HL-60/S4 (cell line): ENCODE data around the gene GRK1.

Experiments
- in situ Hi-C: fragments of 300-500 bp; cut with MboI; formaldehyde crosslinking; loops from 2 replicates; pipeline ENCODE4 v1.14.3; 2022; ENCODE audit warnings: low sequenced_read_pairs

GRK1 gene

DNA sequence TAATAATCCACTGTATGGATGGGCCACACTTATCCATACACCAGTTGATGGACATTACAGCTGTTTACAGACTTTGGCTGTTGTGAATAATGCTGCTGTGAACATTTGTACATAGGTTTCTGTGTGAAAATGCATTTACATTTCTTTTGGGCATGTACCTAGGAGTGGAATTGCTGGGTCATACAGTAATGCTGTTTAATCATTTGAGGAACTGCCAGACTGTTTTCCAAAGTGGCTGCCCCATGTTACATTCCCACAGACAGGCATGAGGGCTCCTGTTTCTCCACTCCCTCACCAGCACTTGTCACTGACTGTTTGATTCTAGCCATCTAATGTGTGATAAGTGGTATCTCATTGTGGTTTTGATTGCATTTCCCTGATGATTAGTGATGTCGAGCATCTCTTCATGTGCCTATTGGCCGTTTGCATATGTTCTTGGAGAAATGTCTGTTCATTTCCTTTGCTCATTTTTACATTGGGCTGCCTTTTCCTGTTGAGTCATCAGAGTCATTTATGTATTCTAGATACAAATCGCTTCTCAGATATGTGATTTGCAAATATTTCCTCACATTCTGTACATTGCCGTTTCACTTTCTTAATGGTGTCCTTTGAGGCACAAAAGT lies 104.8 kb downstream of the GRK1 start:
- in situ Hi-C loops, result no loop called here

DNA sequence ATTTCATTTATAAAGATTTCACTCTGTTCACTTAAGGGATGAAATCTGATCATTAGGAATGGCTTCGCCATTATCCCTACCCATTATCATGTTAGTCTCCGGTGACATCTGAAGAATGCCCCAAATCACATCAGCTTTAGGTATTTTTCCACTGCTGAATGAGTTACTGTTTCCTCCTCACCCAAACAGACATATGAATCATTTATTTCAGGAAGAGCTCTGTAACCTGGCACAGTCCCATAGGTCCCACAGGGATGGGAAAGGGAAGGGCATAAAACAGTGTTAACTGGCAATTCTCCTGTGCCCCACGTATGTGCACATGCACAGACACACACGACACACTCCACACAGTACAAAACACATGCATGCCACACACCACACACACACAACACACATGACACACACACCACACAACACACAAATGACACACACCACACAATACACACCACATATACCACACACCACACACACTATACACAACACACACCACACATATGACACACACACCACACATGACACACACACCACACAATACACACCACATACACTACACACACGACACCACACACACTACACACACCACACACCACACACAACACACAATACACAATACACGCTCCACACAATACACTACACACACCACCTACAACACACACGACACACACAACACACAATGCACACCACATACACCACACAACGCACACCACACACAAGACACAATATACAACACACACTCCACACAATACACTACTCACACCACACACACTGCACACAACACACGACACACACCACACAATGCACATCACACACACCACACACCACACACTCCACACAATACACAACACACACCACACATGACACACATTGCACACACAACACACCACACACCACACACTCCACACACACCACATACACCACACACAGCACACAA lies 107.4 kb downstream of the GRK1 start:
- in situ Hi-C loops, result no loop called here

DNA sequence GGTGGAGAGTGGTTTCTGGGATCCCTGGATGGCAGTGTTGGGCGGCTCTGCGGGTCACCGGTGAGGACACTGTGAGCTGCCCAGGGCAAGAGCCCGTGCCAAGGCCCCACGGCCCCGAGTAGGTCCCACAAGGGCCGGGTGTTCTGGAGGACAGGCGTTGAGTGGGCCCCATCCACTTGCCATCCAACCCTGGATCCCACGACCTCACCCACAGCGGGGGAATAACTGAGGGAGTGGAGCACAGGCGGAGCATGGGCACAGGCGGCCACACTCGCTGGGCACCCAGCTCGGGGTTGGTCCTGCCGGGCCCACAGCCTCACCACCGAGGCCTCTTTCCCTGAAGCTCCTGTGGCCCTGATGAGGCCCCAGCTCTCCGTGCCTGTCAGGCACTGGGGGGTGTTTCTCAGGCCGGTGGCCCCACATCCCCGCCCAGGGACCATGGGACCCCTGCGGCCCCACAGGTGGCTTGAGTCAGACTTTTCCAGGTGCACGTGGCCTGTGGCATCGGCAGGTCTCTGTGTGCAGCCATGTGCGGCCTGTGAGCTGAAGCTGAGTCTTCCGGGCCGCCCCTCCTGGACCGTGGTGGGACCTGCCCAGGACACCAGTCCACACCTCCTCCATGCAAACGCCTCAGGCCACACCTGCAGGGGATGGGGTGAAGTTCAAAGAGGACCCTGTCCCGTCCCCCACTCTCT lies 108.6 kb downstream of the GRK1 start:
- in situ Hi-C loops, result no loop called here

DNA sequence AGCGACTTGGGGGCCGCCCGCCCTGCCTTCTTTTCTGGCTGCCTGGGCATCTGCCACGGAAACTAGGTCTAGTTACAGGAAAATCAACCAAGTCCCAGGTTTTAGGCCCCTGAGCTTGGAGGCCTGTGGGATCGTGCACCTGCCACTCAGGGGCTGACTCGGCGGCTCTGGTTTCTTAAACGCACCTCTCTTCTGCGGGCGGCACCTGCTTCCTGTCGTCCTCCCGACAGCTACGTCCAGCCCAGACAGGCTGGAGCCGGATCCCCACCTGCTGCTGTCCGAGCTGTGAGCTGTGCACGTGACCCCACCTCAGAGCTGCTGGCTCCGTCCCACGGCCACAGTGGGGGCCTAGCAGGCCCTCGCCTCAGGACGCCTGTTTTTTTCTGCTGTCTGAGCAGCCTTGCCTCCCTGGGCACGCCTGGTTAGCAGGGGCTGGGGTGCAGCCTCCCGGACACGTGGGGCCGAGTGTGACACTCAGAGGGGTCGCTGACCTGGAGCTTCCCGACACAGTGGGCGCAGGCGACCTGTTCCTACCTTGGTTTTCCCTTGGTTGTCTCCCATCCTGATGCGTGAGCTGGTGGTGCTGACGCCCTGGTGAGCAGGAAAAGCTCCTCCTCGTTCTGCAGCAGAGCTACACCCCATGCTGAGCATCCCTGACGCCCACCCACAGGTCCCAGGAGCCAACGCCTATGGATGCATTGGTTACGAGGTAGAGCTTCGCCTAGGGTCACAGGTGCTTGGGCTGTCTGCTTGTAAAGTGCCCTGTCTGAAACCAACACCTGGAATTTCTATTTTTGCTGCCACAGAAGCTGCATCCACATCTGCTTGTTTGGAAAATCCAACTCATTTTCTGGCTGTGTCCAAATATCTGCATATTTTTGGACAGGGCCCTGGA lies 109.5 kb downstream of the GRK1 start:
- in situ Hi-C loops, result no loop called here

DNA sequence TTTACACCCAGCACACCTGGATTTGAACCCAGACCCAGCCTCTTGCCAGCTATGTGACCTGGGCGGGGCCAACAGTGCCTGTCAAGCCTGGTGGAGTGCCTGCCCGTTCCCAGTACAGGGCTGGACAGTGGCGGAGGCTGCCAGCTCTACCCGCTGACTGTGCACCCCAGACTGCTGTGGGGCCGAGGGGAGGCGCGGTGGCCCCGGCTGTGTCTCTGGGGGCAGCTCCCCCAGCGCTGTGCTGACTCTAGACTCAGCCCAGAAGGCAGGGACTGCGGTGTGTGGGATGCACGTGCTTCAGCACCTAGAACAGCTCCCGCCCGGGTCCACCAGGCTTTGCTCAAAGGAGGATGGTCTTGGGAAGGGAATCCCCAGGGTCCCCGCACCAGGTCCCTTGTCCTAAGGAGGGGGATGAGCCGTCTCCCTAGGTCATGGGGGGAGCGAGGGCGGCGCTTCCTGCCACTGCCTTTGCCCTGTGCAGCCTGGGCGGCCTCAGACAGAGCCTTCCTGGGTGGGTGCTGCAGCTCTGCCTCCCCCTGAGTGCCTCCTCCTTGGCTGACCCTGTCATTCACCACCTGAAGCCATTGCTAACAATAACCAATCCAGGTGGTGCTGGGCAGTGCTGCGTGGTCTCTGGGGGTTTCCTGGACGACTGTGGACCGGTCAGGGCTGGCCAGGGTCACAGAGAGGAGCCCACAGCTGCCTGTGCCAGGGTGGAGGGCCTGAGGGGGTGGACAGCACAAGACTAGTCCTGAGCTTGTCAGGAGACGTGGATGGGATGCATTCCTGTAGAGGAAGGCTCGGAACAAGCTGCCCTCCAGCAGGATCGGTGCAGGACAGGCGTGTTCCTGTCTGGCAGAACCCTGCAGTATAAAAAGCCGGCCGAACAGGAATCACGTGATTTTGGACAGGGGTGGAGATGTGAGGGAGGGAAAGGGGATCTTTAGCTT lies 110.6 kb downstream of the GRK1 start:
- in situ Hi-C loops, result no loop called here

DNA sequence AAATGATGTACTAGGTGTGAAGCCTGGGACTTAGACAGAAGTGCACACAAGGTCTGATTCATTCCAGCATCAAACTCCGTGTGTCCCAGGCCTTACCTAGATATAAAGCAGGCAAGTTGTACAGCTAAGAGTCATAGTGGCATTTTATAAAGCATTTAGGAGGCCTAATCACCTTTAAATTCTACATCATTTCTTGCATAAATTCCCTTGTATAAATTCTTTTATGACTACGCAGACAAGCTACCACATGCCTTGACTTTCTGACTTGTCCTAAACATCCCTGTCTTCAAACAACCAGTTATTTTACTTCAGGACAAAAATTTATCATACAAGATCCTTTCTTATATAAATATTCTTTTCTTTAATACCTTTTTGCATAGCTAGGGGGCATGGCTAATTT lies 114.6 kb downstream of the GRK1 start:
- in situ Hi-C loops, result no loop called here

DNA sequence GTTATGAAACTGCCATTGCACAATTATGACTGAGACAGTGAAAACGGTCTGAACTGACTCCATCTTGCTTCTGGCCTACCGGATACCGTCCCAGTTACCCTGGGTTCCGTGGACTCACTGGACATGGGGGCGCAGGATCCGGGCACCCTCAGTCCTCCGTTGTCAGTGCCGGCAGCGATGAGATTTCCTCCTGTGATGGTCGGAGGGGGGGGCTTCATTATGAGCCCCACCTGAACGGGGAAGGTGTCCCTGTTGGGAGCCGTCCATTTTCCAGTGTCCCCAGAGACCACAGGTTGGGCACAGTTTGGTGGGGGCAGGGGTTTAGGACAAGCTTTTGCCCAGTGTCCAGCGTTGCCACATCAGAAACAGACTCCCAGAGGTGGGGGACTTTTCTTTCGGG lies 115.5 kb downstream of the GRK1 start:
- in situ Hi-C loops, result no loop called here

DNA sequence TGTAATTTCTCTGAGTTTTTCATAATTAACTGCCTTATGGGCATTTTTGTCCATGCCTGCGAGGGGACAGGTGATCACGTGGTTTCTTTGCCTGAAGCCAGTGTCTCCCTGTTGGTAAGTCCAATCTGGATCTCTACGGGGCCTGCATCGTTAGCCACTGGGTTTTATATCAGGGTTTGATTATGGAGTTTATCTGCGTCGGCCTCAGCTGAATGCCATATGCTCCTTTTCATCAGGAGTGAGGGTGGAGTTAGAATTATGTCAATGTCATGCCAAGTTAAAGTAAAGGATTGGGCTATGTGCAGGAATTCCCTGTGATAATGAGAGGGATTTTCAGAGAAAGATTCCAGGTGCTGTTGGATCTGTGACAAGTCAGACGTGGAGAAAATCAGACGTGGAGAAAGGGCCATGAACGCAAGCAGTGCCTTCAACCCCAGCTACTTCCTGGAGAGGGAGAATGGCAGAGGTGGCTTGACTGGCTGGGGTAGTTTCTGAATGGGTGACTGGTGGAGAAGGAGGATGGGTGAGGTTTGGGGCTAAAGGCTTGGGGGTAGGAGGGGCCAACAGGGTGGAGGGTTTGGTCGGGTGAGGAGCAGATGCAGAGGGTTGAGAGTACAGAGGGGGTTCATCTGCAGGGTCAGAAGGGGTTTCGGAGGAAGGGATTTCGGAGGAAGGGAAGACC lies 116.3 kb downstream of the GRK1 start:
- in situ Hi-C loops, result no loop called here

DNA sequence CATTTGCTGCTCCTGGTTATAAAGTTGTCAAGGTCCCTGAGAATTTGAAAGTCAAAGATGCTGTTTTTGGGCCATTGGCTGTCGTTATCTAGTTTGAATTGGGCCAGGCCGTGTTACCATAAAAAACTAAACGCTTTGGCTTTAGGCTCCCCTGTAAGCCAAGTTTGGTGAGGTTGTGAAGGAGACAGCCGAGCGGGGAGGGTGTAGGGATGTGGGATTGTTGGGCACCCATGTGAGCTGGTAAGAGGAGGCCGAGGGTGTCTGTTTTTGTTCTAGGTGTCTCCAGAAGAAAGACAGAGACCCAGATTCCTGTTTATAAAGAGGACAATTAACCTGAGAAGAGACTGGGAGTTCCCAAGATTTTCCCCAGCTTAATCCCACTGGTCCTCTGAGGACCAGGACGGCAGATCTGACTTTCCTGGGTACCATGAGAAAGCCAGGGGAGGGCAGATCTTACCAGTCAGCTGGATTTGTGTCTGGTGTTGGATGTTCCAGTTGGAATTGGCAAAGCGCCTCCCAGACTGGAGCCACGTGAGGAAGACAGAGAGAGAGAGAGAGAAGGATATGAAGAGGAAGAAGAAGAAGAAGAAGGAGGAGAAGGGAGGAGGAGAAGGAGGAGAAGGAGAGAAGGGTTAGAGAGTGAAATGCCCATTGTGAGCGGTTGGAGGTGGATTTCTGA lies 117.1 kb downstream of the GRK1 start:
- in situ Hi-C loops, result no loop called here

DNA sequence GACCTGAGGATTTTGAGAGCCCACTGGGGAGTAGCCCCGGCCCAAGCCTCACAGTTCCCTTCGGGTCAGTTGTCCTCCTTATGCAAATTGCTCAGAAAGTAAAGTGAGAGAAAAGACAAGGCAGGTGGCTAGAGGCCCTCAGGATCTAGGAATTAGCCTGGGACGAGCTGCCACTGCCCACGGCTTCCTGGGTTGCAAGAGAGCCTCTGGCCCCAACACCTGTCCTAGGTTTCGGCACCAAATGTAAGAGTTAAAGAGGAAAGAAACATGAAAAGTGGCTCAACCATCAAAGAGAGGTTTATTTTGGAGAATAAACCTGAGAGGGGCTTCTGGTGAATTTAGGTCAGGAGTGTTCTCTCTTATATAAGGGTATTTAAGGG lies 117.6 kb downstream of the GRK1 start:
- in situ Hi-C loops, result no loop called here

DNA sequence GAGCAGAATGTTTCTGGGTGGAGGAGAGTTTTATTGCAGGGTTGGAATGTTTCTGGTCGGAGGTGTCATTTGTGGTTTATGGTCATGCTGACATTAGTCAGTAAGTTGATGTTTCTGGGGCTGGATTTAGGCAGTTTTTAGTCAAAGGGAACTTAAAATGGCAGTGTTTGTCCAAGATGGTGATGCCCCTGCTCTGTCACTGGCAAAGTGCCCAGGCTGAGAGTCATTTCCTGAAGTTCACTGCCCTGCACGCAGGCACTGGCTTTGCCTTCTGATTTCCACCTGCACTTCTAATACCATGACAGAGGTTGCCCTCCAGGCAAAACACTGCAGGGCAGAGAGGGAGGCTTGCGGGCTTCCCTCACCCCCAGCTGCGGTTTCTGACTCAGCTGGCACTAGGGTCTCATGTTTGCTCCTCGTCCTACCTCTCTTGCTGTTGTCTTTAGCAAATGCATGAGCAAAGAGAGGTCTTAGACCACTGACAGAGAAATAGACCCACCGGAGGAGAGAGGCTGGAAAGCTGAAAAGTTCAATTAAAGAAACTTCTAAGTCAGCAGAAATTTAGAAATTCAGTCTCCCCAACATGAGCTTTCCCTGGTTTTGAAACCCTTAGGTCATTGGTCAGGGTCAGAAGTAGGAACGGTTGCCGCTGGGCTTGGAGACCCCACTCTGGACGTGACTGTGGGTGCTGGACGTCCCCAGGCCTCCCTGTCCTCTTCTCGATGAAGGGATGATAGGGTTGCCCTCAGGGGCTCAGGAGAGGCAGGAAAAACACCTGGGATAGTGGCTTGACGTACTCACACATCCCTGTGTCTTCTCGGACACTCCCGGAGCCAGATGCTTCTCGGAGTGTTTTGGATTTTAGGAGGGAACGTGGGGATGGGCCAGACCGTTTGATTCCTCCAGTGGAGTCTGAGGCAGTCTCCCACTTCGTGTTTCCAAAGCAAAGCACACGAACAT lies 118.3 kb downstream of the GRK1 start:
- in situ Hi-C loops, result no loop called here

DNA sequence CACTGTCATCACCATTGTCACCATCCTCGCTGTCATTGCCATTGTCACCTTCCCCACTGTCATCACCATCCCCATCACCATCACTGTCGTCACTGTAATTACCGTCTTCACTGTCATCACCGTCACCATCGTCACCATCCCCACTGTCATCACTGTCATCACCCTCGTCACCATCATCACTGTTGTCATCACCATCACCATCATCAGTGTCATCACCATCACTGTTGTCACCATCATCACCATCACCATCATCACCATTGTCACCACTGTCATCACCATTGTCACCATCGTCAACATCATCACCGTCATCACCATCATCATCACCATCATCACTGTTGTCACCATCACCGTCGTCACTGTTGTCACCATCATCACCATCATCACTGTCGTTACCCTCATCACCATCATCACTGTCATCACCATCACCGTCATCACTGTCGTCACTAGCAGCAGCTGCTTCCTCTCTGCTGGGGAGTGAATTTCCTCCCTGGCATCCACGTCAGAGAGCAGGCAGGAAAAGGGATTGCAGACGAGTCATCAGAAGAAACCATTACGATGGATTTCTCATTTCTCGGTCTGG lies 119.3 kb downstream of the GRK1 start:
- in situ Hi-C loops, result no loop called here
